ENCODE measurements around the gene DIP2C.
"Not testable (repeated sequence)": the region's sequence is repeated elsewhere in the genome, so short reads cannot be mapped to it uniquely, and the experiment has no call there.

Gene DIP2C

DNA sequence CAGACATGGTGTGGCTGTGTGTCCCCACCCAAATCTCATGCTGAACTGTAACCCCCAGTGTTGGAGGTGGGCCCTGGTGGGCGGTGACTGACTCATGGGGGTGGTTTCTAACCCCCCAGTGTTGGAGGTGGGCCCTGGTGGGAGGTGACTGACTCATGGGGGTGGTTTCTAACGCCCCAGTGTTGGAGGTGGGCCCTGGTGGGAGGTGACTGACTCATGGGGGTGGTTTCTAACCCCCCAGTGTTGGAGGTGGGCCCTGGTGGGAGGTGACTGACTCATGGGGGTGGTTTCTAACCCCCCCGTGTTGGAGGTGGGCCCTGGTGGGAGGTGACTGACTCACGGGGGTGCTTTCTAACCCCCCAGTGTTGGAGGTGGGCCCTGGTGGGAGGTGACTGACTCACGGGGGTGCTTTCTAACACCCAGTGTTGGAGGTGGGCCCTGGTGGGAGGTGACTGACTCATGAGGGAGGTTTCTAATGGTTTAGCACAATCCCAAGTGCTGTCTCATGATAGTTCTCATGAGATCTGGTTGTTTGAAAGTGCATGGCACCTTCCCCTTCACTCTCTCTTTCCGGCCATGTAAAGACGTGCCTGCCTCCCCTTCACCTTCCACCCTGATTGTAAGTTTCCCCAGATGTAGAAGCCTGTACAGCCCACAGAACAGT is 78.7 kb downstream of the DIP2C start:
- peak; percentile 91 for DNase-seq (ENCODE audit: low spot score)

DNA sequence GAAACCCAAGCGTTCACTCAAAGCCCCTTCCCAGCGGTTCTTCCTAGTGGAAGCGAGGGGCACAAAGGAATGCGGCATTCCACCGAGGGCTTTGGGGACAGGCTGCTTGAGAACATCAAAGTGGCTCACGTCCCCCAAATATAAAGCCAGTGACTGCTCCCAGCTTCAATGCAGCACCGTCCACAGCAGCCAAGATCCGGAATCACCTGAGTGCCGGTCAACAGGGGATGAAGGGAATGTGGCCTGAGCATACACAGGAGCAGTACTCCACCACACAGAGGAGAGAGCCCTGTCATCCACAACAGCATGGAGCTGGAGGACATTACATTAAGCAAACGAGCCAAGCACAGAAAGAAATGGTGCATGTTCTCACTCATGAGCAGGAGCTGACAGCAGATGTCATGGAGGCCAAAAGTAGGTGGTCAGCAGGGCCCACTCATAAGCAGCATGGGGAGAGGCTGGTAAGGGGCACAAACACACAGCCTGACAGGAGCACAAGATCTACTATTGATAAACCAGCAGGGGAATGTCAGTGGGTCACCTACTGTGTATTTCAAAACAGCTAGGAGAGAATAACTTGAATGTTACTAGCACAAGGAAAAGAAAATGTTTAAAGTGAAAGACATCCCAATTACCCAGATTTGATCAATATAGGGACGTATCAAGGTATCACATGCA is 79.5 kb downstream of the DIP2C start:
- DNase-seq (ENCODE audit: low spot score): peak; percentile 35

DNA sequence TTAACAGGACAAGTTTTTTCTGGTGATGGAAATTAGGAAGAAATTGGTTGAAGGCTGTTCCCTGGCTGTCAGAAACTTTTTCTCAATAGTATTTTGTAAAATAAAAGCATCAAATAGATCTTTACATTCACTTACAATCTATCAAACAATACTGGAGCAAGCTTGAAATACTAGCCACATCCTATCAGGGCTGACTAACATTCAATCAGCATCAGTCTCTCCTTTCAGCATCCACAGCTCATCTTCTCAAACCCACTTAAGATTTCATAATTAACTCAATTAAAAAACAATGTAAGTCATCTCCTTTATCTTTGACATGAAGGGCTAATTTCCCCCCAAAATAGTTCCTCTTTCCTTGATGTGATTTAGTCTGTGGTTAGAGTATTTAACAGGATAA is 80.2 kb downstream of the DIP2C start:
- DNase-seq (ENCODE audit: low spot score): no peak

DNA sequence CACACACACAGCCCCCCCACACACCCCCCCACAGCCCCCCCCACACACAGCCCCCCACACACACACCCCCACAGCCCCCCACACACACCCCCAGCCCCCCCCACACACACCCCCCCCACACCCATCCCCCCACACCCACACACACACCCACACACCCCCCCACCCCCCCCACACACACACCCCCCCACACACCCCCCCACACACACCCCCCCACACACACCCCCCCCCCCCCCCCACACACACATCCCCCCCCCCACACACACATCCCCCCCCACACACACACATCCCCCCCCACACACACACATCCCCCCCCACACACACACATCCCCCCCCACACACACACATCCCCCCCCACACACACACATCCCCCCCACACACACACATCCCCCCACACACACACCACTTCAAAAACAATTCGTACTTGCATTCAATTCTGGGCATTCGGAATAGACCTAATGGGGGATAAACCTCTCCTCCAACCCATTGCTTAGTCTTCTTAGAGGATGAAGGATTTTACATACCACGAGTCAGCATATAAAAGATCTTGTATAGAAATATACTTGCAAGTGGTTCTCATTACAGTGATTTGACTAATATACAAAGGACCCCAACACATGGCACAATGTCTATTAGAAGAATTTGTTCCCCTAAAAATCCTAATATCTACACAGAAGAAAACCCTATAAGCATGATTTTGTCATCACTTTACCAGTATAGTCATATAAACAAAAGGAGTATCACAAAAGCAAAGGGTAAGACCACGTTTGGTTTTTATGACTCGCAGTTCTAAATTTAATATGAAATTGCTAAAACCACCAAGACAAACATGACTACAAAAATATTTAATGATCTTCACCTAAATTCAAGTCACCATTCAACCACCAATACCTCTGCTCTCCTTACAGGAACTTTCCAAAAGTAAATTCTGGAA is 80.9 kb downstream of the DIP2C start:
- no peak for DNase-seq (ENCODE audit: low spot score)

DNA sequence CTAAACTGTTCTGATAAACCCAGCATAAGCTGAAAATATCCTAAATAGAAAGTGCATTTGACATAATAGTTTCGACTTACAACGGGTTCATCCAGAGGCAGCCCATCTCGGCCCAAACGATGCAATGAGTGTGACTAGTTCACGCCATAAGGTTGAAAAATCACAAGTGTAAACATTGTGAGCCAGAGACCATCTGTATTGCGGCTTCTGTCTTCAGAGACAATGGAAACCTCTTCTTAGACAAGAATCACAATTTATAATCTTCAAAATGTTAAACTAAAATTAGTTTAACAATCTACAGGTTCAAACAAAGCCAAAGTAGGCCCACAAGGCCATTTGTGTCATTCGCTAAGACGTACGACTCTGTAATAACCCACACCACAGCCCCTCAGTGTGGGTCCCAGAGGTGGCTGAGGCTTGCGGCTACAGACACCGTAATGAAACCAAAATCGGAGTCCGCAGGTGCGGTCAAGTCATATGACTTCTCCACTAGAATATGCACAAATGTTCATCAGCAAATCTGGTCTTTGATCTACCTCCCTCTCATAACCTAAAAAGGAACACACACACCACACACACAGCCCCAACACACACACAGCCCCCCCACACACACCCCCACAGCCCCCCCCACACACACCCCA is 81.8 kb downstream of the DIP2C start:
- DNase-seq (ENCODE audit: low spot score): no peak

DNA sequence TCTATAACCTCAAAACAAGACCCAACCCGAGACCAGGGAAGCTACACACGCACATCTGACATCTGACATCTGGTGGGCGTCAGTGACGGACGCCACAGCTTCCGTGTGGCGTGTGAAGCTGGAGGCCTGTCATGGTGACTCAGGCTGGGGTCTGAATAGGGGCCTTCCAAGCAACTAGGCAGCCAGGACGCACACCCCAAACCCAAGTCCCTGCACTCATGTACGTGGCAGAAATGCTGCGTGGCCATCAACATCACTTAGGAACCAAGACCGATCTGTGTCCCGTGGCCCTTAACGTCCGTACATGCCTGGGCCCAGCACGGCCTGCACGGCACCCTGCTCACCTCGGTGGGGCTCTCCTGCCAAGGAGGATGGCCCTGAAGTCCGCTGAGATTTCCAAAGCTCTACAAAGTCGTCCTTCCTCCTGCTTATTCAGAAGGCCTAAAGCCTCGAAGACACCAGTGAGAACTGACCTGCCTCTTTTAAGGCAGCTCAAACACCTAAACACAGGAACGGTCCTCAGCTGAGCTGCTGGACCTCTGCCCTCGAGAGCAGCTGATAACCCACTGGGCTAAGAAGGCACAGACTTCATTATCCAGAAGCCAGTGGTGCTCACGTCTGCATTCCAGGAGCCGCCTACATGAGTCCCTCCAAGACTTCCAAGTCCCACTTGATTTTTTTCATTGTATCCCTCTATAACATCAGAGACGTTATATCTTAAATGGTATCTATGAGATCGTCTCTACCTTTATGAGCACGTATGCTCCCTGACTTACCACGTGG is 82.5 kb downstream of the DIP2C start:
- DNase-seq (ENCODE audit: low spot score): no peak

DNA sequence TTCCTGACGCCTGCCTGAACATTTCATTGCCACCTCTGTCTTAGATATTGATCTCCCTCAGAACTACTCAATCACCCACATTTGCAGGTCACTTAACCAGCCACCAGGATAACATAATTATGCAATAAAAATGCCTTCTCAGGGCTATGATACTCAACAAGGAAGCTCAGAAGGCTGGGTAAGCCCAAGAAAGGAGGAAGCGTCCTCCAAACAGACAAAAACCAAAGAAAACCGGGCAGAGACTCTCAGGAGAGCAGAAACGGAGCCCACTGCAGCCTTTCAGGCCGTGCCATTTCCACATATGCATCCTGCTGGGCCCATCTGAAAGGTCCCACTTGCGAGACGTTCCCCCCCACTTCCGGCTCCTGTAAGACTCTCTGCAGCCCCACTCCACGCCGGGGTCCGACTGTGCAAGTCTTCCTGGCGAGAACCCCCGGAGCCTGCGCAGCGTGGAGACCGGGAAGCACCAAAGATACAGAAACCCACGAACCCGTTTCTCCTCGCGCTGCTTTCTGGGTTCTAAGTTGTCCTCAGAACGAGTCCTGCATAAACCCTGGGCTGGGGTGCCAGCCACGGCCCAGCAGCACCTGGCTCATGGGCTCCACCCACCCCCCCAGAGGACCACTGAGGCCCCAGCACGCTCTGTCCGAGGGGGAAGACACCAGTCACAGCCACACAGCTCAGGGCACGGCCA is 83.7 kb downstream of the DIP2C start:
- DNase-seq (ENCODE audit: low spot score): no peak

DNA sequence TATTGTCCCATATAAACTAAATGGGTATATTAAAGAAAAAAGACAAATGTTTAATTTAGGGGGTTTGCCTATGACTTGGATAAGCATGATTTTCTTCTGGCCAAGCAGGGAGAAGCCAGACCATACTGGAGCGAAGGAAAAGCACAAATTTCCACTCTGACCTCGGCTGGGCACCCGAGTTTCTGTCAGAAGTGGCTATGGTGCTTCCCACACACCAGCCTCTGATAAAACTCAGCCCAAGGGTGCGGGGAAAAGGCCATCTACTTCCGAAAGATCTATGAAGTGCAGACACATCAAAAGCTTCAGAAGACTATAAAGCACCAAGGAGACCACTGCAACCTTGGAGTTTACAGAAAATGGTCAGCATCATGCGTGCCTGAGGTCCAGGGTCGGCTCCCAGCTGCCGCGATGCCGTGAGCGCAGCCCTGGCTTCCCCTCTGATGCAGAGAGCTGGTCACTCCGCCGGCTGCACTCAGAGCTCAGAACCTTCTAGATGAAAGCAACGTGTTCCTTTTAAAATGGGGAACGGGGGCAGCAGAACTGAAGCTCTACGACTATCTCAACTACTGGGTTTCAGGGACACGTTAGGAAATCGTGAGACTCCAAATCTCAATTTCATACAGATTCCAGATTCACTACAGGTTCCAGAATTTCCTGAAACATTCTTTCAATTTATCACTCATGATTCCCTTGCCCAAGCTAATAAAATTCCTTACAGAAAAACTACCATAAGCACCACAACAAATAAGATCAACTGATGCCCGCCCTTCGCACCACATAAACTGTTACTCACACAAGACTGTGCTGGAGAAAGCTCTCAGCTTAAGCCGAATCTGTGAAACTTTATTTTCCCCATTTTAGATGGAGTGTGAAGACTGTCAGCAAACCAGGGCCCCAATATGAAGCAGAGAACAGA is 84.5 kb downstream of the DIP2C start:
- no peak for DNase-seq (ENCODE audit: low spot score)

DNA sequence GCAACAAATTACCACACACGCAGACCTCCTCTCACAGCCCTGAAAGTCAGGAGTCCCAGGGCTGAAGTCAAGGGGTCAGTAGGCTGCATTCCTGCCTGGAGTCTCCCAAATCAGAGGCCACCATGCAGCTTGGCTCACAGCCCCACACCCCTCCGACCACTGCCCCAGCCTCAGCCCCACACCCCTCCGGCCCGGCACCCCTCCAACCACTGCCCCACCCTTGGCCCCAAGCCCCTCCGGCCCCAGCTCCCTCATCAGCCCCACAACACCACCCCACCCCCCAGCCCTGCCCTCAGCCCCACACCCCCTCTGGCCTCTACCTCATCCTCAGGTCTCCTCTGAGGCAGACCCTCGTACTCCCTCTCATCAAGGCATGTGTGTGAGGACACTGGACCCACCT is 85.7 kb downstream of the DIP2C start:
- no peak for DNase-seq (ENCODE audit: low spot score)

DNA sequence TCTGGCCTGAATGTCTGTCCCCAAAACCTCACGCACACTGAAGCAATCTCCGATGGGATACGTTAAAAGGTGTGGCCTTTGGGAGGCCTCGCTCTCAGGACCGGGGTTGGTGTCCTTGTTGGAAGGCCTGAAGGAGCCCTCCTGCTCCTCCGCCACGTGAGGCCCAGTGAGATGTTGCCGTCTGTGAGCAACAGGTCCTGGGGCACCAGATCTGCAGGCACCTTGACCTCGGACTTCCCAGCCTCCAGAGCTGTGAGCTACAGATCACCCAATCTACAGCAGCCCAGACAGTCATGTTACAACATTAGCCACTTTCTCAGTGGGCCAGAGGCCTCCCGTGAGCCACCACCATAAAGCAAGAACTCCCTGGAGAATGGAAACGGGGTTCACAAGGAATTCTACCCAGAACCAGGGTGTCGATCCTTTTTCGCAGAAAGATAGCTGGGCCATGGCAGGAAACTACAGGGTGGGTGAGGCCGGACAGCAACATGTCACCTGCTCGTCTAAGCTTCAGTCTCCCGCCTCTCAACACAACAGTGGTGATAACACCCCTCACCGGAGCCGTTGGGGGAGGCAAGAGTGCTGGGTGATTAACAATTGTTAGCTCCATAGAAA is 87.0 kb downstream of the DIP2C start:
- DNase-seq (ENCODE audit: low spot score): no peak

DNA sequence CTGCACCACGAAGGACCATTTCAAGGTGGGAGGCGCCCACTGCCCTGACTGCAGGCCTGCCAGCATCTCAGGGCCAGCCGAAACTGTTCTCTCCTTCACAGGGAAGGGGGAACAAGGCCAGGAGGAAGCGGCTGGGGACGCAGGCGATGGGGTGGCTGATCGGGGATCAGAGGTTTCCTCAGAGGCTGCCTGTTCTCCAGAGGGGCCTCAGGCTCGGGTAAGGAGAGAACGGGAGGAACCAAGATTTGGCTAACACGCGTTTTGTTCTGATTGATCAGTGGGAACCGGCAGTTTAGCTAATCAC is 87.9 kb downstream of the DIP2C start:
- no peak for DNase-seq (ENCODE audit: low spot score)

DNA sequence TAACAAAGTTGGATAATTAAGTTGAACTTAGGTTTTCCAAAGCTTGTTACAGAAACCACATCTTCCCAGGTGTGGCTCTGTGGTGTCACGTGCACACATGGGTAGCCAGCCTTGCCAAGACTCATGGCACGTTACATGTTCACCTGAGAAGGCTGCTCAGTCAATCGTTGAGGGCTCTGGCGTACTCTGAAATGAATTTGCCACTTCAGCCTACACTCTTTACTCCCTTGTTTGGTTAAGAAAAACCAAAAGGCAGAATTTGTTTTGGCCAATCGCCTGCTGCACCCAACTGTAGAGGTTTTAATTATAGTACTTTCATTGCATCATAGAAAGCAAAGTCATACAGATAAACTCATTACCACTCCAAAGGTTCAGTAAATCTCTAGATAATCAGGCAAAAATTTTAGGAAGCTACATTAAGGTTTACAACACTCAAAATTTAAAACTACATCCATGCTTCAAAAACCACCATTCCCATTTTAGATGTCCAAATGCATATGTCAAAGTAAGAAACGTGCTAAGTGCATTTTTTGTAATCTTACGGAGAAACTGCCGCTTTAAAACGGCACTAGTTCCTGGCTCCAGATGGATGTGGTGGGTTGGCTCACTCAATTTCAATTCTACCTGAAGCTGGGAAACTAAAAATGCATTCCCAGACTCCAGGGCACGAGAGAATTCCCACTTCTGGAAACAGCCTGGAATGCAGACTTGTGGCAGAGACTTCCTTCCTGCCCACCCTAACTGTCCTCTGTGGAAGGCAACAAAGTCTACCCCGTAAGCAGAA is 88.4 kb downstream of the DIP2C start:
- peak; percentile 65 for DNase-seq (ENCODE audit: low spot score)

DNA sequence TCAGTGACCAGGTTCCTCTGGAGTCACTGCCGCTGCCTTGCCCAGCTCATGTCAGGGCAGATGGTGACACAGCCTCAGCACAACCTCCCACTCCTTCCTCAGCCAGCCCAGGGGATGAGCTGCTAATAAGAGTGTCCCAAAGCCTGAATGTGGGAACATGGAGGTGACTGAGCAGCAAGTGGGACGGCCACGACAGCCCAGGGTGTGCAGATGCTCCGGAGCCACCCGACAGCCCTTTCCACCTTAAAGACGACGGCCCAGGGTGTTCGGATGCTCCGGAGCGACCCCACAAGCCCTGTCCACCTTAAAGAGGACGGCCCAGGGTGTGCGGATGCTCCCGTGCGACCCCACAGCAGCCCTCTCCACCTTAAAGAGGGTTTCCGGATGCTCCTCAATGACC is 89.2 kb downstream of the DIP2C start:
- DNase-seq (ENCODE audit: low spot score): no peak

DNA sequence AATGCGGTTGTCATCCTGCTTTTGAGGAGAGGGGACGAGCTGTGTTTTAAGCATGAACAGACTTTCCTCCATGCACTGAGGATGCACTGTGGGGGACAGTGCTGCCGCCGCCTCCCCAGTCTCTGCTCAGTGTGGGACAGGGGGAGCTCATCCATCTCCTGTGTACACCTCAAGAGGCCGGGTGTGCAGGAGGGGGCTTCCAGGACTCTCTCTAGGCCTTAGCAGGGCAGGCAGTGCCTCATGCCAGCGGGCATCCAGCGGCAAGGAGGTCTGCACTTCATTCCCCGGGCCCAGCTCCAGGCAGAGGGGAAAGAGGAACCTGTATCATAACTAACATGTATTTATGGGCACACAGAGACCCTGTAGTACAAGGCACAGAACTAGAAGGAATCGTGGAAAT is 89.7 kb downstream of the DIP2C start:
- DNase-seq (ENCODE audit: low spot score): no peak

DNA sequence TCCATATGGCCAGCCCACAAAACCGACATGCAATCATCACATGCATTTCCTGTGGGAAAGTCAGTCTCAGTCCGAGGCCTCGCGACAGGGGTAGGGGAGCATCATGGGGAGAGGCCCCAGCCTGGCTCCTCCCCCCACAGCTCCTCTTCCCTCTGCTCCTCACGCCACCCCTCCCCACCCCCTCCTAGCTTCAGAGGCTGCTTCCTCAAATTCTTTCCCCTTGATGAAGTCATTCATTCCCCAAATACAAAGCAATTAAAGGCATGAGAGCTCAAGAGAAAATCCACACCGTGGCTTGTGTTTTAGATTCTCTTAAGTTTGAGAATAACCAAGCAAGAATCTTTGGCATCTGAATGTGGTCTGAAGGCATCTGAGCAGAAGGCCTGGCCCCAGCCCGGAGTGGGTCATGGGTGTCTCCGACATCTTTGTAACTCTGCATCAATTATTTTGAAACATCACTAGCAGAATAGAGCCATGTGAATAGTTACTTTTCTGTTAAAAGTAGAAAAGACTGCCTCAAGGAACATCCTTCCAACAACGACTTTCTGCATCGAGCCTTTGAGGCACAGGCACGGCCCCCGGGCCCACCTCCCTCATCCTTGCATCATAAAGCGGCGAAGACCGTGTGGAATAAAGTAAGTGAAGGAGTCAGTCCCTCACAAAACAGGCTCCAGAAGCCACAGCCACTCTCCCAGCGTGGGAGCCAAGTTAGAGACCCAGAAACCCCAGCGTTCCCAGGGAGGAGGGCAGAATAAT is 90.9 kb downstream of the DIP2C start:
- DNase-seq (ENCODE audit: low spot score): peak; percentile 97

DNA sequence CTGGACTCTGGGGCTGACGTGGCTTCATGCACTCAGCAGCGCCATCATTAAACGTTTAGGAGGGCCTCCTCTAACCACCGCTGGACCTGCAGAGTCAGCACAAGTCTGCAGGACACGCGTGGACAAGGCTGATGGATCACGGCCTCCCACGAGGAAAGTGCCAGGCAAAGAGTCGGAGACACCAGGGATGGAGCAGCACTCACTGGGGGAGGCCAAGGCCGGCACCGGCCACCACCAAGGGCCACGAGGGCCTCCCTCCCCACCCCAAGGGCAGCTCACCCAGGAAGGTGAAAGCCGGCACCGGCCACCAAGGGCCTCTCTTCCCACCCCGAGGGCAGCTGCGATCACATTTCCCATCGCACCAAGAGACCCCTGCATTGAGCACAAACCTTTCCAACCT is 91.5 kb downstream of the DIP2C start:
- DNase-seq (ENCODE audit: low spot score): no peak

DNA sequence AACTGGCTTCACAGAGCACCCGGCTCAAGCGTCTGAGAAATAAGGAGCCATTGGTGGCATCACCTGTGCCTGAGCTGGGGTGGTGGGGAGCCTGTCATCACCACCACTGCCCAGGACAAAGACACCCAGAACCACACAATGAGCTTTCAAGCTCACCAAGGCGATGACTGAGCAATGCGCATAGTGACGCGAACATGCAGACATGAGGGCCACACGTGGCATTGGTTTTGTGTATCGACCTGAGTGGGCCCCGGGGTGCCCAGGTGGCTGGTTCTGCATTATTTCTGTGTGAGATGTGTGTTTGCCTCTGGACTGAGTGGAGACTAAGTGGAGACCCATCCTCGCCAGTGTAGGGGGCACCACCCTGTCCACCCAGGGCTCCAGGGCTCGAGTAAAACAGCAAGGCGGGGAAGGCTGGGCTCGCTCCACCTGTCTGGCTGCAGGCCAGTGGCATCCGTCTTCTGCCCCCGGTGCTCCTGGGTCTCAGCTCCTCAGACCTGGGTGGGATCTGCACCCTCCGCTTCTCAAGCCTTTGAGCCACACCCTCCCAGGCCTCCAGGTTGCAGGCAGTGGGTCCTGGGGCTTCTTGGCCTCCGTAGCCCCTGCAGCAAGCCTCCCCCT is 92.6 kb downstream of the DIP2C start:
- no peak for DNase-seq (ENCODE audit: low spot score)

DNA sequence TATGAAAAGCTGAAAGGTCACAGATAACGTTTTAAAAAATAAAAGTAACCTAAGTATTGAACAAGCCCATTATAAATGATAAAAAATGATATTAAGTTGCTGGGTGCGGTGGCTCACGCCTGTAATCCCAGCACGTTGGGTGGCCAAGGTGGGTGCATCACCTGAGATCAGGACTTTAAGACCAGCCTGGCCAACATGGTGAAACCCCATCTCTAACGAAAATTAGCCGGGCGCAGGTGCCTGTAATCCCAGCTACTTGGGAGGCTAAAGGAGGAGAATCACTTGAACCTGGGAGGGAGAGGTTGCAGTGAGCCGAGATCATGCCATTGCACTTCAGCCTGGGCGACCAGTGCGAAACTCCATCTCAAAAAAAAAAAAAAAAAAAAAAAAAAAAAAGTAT is 93.3 kb downstream of the DIP2C start:
- not testable (repeated sequence) for DNase-seq (ENCODE audit: low spot score)

Data from kidney tubule cell (primary cell).